ENCODE measurements around the gene CLCN1.
"Not testable (repeated sequence)": the region's sequence is repeated elsewhere in the genome, so short reads cannot be mapped to it uniquely, and the experiment has no call there.

The CLCN1 gene

GRCh38 chr7:143388051-143388450 is 72.1 kb downstream of the CLCN1 start:
- no peak for DNase-seq

GRCh38 chr7:143388491-143389101 is 72.7 kb downstream of the CLCN1 start:
- DNase-seq = peak; percentile 56

GRCh38 chr7:143389316-143390103 is 73.6 kb downstream of the CLCN1 start:
- peak; percentile 53 for DNase-seq

GRCh38 chr7:143390104-143390772 is 74.3 kb downstream of the CLCN1 start:
- DNase-seq = no peak

- DNase-seq = no peak
Observed at GRCh38 chr7:143390773-143391317, 74.9 kb downstream of the CLCN1 start.

GRCh38 chr7:143391462-143392404 is 75.8 kb downstream of the CLCN1 start:
- peak; percentile 67 for DNase-seq

- DNase-seq = not testable (repeated sequence)
Observed at GRCh38 chr7:143392427-143392826, 76.5 kb downstream of the CLCN1 start.

GRCh38 chr7:143392875-143393266 is 77.0 kb downstream of the CLCN1 start:
- DNase-seq = no peak

GRCh38 chr7:143393267-143394041 is 77.5 kb downstream of the CLCN1 start:
- DNase-seq = no peak

- DNase-seq = no peak
Observed at GRCh38 chr7:143394068-143394467, 78.2 kb downstream of the CLCN1 start.

GRCh38 chr7:143394777-143395176 is 78.9 kb downstream of the CLCN1 start:
- peak; percentile 54 for DNase-seq

- DNase-seq = peak; percentile 68
Observed at GRCh38 chr7:143395187-143396149, 79.6 kb downstream of the CLCN1 start.

- peak; percentile 58 for DNase-seq
Observed at GRCh38 chr7:143396182-143396581, 80.3 kb downstream of the CLCN1 start.

GRCh38 chr7:143396625-143397556 is 81.0 kb downstream of the CLCN1 start:
- DNase-seq = peak; percentile 70

GRCh38 chr7:143397710-143398530 is 82.0 kb downstream of the CLCN1 start:
- DNase-seq = no peak

GRCh38 chr7:143398616-143399015 is 82.7 kb downstream of the CLCN1 start:
- DNase-seq = no peak

- DNase-seq = no peak
Observed at GRCh38 chr7:143399151-143399550, 83.2 kb downstream of the CLCN1 start.

- DNase-seq = no peak
Observed at GRCh38 chr7:143399642-143400041, 83.7 kb downstream of the CLCN1 start.
